Upper lobe of left lung (tissue), 4 donors: ENCODE results near the gene KCNH1.

Experiments
- CTCF ChIP-seq, 6 experiments: fragments of 450-650 bp in 4 of 6; fragments of 200-600 bp in 2 of 6; sonication (generic) in 2 of 6; IDR thresholded peaks; one replicate each; pipeline ENCODE4 v1.5.1; 2016 to 2019; ENCODE audit warnings: antibody characterized with exemption in 6 of 6
- POLR2AphosphoS5 ChIP-seq, 2 donors: sonication (generic); formaldehyde crosslinking; IDR thresholded peaks; one replicate each; pipeline ENCODE4 v1.5.1; 2017; ENCODE audit warnings: antibody characterized with exemption in 2 of 2

- TF ChIP-seq CTCF (IDR thresholded peaks at IDR 0.05) (no peak), POLR2AphosphoS5 (IDR thresholded peaks at IDR 0.05) (no peak)
Observed at GRCh38 chr1:210690236-210690635, 443.7 kb downstream of the KCNH1 start.
